ENCODE results near the gene LAMTOR1. TPM values are rescaled to one million over a fixed set of nuclear protein-coding genes. Genes with fewer than 3 reads are reported as not detected.
A peak's percentile ranks its signal among the peaks of the same experiment; 100 is the strongest.

Gene LAMTOR1
- total RNA-seq, 1 experiment from 2014 or later, result 94.6 TPM

DNA sequence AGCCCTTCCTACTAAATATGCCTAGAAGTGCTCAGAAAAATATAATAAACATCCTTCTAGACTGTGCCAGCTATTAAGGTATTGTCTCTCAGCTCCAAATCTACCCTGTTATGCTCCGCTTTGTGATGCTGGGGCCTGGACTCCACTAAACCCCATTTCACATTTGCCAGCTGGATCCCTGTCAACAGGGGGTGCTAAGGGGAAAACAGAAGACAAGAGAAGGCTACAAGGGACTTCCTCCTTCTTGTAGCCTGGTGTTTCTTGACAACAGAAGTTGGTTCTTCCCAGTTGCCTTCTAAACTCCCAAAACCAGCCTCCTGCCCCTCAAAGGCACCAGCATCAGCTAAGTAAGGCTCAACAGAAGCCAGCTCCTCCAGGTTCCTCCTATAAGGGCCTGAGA lies 28.0 kb downstream of the LAMTOR1 start:
- H3K9me2 ChIP-seq (ENCODE audit: insufficient read depth), result no peaks in the 10 kb centered on the region
- no peaks in the 10 kb centered on the region for H3K9me3 ChIP-seq (ENCODE audit: insufficient read depth, low read depth)
- no peak overlapping the region for H3K4me2 ChIP-seq
- intact Hi-C loops (cut with micrococcal nuclease; ENCODE audit: unreplicated experiment), result no loop called here
- peaks cover 7% of the 10 kb centered on the region; the same call in 1 of the 2 replicates for H4K20me1 ChIP-seq (ENCODE audit: insufficient read depth)
- H3K27ac ChIP-seq, result peak overlapping the region; percentile 33; the same call in 1 of the 2 replicates
- no TSS peak for BruUV-seq (replicated peaks)
- 0 out of 2 replicates have a peak, but pooled peaks cover 4% of the 10 kb centered on the region for H3K36me3 ChIP-seq (ENCODE audit: low read depth)
- no peak overlapping the region for H2AFZ ChIP-seq
- peaks cover 64% of the 10 kb centered on the region for H3K4me1 ChIP-seq (replicated peaks; ENCODE audit: insufficient read depth)
- H3F3A ChIP-seq (ENCODE audit: insufficient read depth, low read depth), result peaks cover 48% of the 10 kb centered on the region
- peaks cover 91% of the 10 kb centered on the region for H3K79me2 ChIP-seq (ENCODE audit: low read depth)
- CTCF ChIA-PET, result no interaction called here
- TF ChIP-seq EZH2 (IDR thresholded peaks at IDR 0.05; ENCODE audit: low read depth), result no peak
- H3K27me3 ChIP-seq (ENCODE audit: insufficient read depth, low read depth), result no peaks in the 10 kb centered on the region
- H3K4me3 ChIP-seq, result no peak overlapping the region
- no peak for DNase-seq
- POLR2A ChIA-PET (ENCODE audit: unreplicated experiment), result no interaction called here

DNA sequence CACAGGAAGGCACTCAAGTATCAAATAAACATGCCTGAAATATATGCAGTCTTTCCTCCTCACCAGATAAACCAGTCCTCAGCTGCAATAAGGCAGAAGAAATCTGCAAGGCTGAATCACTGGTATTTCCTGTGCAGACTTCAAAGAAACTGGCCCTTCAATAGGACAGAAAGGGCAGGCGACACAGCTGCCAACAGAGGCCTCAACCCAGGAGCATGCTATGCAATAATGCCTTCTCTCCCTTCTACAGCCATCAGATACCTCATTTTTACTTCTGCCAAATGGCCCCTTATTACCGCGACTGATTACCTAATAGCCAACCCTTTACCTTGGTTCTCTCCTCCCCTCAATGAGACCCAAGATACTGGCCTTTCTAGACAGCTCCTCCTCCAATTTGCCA lies 30.7 kb downstream of the LAMTOR1 start:
- H2AFZ ChIP-seq, result no peak overlapping the region
- peak; percentile 72 to 97 for DNase-seq
- no peaks in the 10 kb centered on the region for H3K27me3 ChIP-seq (ENCODE audit: insufficient read depth, low read depth)
- H3F3A ChIP-seq (ENCODE audit: insufficient read depth, low read depth), result peaks cover 41% of the 10 kb centered on the region
- ChIA-PET CTCF (interaction anchor here (0.7 to 1.5 kb wide), 2 partner anchors 19 to 501 kb away, joined by 4 to 5 read pairs; no protein-coding TSS in a partner anchor), POLR2A (ENCODE audit: unreplicated experiment) (interaction anchor here (0.7 to 1.0 kb wide), 2 partner anchors 32 to 47 kb away, joined by 3 to 6 read pairs; no protein-coding TSS in a partner anchor)
- peak overlapping the region; percentile 78 for H3K4me2 ChIP-seq
- peaks cover 90% of the 10 kb centered on the region for H3K79me2 ChIP-seq (ENCODE audit: low read depth)
- peak overlapping the region; percentile 83 for H3K27ac ChIP-seq
- BruUV-seq (replicated peaks), result no TSS peak
- no peak overlapping the region for H3K4me3 ChIP-seq
- H3K9me2 ChIP-seq (ENCODE audit: insufficient read depth), result no peaks in the 10 kb centered on the region
- H3K4me1 ChIP-seq (replicated peaks; ENCODE audit: insufficient read depth), result peaks cover 63% of the 10 kb centered on the region
- H3K36me3 ChIP-seq (ENCODE audit: low read depth), result peaks cover 20% of the 10 kb centered on the region
- TF ChIP-seq EZH2 (IDR thresholded peaks at IDR 0.05; ENCODE audit: low read depth) (no peak), CTCF (conservative IDR thresholded peaks at IDR 0.05) (no peak)
- no peaks in the 10 kb centered on the region for H3K9me3 ChIP-seq (ENCODE audit: insufficient read depth, low read depth)
- peaks cover 7% of the 10 kb centered on the region; the same call in 1 of the 2 replicates for H4K20me1 ChIP-seq (ENCODE audit: insufficient read depth)
- intact Hi-C loops (cut with micrococcal nuclease; ENCODE audit: unreplicated experiment), result loop anchor here (1.0 kb wide), 2 partner anchors 8 to 31 kb away; partner anchors contain the start of genes LAMTOR1, LRRC51 and NUMA1

GRCh38 chr11:72070491-72070890 lies 32.6 kb downstream of the LAMTOR1 start:
- Histone ChIP-seq H3K4me1 (replicated peaks; ENCODE audit: insufficient read depth) (peaks cover 57% of the 10 kb centered on the region), H3K36me3 (ENCODE audit: low read depth) (peaks cover 24% of the 10 kb centered on the region), H3K4me2 (peak overlapping the region; percentile 78), H3K9me2 (ENCODE audit: insufficient read depth) (no peaks in the 10 kb centered on the region), H2AFZ (no peak overlapping the region), H4K20me1 (ENCODE audit: insufficient read depth) (peaks cover 4% of the 10 kb centered on the region; the same call in 1 of the 2 replicates), H3K79me2 (ENCODE audit: low read depth) (peaks cover 90% of the 10 kb centered on the region), H3K4me3 (peak overlapping the region; percentile 33), H3K27ac (peak overlapping the region; percentile 83), H3K27me3 (ENCODE audit: insufficient read depth, low read depth) (no peaks in the 10 kb centered on the region), H3F3A (ENCODE audit: insufficient read depth, low read depth) (peaks cover 41% of the 10 kb centered on the region), H3K9me3 (ENCODE audit: insufficient read depth, low read depth) (no peaks in the 10 kb centered on the region)
- TSS peak; percentile 63 for BruUV-seq (replicated peaks)
- no peak for DNase-seq
- TF ChIP-seq EZH2 (IDR thresholded peaks at IDR 0.05; ENCODE audit: low read depth) (no peak), CTCF (conservative IDR thresholded peaks at IDR 0.05) (no peak)
- intact Hi-C loops (cut with micrococcal nuclease; ENCODE audit: unreplicated experiment), result loop anchor here (1.0 kb wide), 1 partner anchor 29 kb away; no protein-coding TSS in a partner anchor
- ChIA-PET CTCF (interaction anchor here (1.0 to 1.5 kb wide), 2 partner anchors 20 to 45 kb away, joined by 4 to 5 read pairs; no protein-coding TSS in a partner anchor), POLR2A (ENCODE audit: unreplicated experiment) (interaction anchor here (0.7 kb wide), 1 partner anchor 11 kb away, joined by 3 read pairs; no protein-coding TSS in a partner anchor)
